Activated T-cell treated with anti-CD3 and anti-CD28 coated beads, Interleukin-2, amount 50 U/mL, for 48 hours (primary cell): ENCODE measurements around the gene RAB44.
A peak's percentile ranks its signal among the peaks of the same experiment; 100 is the strongest.
"Not testable (repeated sequence)": the region's sequence is repeated elsewhere in the genome, so short reads cannot be mapped to it uniquely, and the experiment has no call there.

Source experiments
- DNase-seq, 2 experiments: peaks; one replicate each; pipeline ENCODE4 v3.0.0-alpha.2; 2020

Gene RAB44

DNA sequence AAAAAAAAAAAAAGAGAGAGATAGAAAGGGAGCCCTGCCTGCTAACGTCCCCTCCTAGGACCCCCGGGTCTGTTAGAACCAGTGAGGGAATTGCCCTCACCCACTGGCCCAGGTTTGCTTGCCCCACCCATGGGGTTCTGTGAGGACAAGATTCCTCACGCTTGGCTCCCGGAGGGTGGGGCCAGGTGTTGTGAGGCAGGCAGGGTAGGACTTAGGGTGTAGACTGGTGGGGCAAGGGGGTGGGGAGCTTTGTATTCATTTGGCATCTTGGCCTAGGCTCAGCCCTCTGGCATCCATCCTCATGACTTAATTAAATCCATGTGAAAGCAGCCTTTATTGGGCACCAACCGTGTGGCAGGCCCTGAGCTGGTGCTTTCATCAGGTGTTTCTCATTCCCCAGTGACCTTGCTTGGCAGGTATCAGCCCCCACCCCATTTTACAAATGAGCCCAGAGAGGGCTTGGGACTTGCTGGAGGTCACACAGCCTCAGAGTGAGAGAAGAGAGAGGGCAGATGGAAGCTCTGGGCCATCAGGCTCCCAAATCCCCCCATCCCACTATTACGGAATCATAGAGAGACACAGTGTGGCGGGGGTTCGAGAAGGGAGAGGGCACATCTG lies 19.0 kb downstream of the RAB44 start:
- no peak for DNase-seq

DNA sequence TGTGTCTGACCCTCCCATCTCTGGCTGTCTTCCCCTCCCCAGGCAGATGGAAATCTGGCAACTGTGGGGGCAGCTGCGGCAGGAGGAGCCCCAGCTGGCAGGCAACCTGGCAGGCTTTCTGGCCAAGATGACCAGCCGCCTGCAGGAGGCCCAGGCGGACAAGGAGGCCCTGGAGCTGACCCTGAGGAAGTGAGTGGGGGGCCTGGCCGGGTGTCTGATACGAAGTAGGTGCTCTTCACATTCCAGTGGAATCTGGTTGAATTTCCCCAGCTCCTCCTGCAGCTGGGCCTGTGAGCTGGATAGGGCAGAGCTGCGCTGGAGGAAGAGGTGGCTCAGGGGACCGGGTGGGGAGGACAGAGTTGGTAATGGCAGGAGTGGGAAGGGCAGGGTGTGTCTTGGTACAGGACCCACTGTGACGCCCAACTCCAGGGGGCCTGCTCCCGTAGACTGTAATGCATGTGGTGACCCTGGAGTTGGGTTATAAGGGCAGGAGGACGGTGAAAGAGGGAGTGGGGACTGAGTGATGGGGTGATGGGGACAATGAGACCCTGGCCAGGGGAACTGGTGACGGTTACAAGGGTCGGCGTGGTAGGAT lies 19.7 kb downstream of the RAB44 start:
- DNase-seq = no peak

GRCh38 chr6:36717871-36718540 lies 20.4 kb downstream of the RAB44 start:
- DNase-seq = no peak

GRCh38 chr6:36718560-36718959 lies 20.9 kb downstream of the RAB44 start:
- no peak for DNase-seq

- no peak for DNase-seq
Observed at GRCh38 chr6:36719126-36719525, 21.5 kb downstream of the RAB44 start.

- DNase-seq = no peak
Observed at GRCh38 chr6:36720251-36721141, 22.9 kb downstream of the RAB44 start.

GRCh38 chr6:36721369-36722140 lies 23.9 kb downstream of the RAB44 start:
- DNase-seq = no peak

DNA sequence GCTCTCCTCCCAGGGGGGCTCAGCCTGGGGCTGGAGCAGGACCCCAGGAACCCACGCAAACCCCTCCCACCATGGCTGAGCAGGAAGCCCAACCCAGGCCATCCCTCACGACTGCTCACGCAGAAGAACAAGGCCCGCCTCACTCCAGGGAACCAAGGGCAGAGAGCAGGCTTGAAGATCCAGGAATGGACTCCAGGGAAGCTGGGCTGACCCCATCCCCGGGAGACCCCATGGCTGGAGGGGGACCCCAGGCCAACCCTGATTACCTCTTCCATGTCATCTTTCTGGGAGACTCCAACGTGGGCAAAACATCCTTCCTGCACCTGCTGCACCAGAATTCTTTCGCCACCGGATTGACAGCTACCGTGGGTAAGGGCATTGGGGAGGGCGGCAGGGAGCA lies 24.7 kb downstream of the RAB44 start:
- no peak for DNase-seq

DNA sequence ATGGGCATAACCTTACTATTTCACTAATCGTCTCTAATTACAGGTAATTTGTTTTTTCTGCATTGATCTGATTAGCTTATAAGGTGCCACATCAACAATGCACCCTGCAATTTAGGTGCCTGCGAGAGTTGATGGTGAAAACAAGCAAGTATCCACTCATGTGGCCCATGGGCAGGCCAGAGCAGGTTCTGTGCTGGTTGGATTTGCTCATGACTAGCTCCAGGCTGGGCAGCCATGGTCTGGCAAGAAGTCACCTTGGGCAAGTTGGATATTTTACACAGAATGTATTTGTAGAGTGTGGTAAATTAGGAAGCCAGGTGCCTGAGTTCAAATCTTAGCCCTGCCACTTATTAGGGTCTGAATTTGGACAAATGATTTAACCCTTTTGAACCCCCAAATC lies 25.3 kb downstream of the RAB44 start:
- no peak for DNase-seq

DNA sequence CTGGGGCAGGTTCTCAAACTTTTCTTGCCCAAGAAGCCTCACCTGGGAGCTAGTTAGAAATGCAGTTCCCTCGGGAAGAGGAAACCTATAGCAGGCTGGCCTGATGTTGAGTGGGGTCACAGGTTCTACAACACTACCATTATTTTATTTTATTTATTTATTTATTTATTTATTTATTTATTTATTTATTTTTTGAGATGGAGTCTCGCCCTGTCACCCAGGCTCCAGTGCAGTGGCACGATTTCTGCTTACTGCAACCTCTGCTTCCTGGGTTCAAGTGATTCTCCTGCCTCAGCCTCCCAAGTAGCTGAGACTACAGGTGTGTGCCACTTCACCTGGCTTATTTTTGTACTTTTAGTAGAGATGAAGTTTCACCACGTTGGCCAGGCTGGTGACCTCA lies 26.4 kb downstream of the RAB44 start:
- DNase-seq = not testable (repeated sequence)

DNA sequence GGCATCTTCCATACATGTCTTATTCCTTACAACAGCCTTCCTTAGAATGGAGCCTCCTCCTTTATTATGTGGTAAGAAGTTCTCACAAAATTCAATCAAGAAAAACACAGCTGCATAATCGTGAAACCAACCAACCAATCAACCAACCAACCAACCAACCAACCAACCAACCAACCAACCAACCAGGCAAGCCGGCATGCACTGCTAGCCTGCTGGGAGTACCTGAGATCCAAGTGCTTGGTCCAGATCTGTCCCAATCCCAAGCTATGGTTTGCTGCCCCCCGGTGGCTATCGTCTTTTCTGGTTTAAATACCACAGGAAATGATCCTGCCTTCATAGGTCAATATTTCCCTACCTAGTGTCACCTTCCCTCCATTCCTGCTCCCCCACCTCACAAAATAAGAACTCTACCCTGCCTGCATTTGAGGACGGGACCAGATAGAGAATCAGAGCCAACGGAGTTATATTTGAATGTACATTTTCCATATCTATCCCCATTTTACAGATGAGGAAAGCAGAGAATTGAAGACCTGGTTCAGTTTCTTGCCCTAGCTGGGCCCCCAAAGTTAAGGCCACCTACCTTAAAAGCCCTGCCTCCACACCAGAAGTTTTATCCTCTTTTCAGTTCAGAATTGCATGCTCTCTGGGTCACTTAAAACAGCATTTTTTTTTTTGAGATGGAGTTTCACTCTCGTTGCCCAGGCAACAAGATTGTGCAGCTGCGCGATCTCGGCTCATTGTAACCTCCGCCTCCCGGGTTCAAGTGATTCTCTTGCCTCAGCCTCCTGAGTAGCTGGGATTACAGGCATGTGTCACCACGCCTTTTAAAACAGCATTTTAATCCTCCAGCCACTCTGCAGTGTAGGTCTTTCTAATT lies 27.1 kb downstream of the RAB44 start:
- DNase-seq = peak; percentile 77 to 81

DNA sequence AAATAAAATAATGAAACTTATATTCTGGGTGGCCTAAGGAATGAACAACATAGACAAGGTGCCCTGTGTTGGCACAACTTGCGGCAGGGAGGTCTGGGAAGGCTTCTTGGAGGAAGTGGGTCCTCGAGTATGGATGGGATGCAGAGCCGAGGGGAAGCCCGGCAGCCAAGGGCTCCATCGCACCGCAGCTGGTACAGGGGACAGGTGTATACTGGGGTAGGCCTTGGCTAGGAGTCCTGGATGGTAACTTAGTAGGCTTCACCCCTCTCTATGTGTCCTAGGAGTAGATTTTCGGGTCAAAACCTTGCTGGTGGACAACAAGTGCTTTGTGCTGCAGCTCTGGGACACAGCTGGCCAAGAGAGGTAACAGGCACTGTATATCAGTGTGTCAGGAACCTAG lies 28.0 kb downstream of the RAB44 start:
- DNase-seq = no peak

DNA sequence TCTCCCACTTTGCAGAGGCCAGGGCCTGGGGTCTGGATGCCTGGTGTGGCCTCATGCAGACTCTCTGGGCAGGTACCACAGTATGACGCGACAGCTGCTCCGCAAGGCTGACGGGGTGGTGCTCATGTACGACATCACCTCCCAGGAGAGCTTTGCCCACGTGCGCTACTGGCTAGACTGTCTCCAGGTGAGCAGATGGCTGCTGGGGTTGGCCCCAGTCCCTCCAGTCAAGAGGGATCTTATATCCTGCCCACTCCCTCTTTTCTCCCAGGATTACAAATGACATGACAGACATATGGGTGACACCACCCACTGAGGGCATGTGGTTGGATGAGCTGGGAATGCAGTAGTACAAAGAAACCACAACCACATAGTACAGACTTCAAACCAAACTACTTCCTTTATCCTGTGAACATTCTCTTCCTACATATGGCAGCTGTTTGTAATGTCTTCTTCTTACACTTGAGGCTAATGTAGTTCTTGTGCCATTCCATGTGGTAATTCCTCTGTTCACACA lies 29.9 kb downstream of the RAB44 start:
- DNase-seq = peak; percentile 27 to 33

DNA sequence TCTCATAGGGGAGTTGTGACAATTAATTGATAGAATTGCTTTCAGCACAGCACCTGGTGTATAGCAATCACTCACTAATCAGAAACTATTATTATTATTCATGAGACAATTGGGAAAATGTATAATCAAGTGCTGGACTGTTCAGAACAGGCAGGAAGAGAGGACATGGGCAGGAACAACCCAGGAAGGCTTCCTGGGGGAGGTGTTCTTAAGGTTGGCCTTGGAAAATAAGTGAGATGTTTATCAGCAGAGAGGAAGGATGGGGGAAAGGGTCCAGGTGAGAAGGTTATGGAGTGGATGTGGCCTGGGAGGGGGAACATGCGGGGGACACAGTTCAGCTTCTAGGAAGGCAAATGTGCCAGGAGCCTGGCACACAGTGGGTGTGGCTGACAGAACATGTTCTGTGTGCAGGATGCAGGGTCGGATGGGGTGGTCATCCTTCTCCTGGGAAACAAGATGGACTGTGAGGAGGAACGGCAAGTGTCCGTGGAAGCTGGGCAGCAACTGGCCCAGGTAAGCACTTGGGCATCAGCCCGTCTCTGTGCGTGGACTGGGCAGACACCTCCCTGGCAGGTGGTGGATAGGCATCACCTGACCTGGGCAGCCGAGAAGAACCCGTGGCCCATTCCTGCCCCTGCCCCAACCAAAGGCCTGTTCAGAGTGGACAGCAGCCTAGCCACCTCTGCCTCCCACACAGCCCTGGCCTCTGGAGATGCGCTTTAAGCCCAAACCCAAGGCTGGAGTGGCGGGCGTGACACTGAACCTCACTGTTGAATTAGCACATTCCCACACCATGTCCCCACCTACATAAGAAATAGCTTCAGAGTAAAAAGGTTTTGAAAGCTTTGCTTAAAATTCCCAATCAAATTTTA lies 30.9 kb downstream of the RAB44 start:
- DNase-seq = no peak

GRCh38 chr6:36729161-36729524 lies 31.5 kb downstream of the RAB44 start:
- no peak for DNase-seq

GRCh38 chr6:36730424-36731380 lies 33.1 kb downstream of the RAB44 start:
- DNase-seq = no peak

GRCh38 chr6:36731622-36732310 lies 34.1 kb downstream of the RAB44 start:
- DNase-seq = no peak

- no peak for DNase-seq
Observed at GRCh38 chr6:36733300-36733699, 35.7 kb downstream of the RAB44 start.
